Progenitor cell of endocrine pancreas (in vitro differentiated cells): Measurements from ENCODE around the gene FAM149A. TPM values are rescaled to one million over a fixed set of nuclear protein-coding genes. Genes with fewer than 3 reads are reported as not detected.

Experiments
- DNase-seq: peaks from one replicate; pipeline ENCODE4 v3.0.0; 2021; ENCODE audit warnings: low spot score; ENCODE audit not compliant: unreplicated experiment
- H3K27ac Mint-ChIP-seq: 2 replicates; pipeline ENCODE4 v1.8.0; 2021; ENCODE audit warnings: mild to moderate bottlenecking, moderate library complexity, mixed read lengths
- H3K27me3 Mint-ChIP-seq: 2 replicates; pipeline ENCODE4 v1.8.0; 2021; ENCODE audit warnings: mixed read lengths
- H3K36me3 Mint-ChIP-seq: 2 replicates; pipeline ENCODE4 v1.8.0; 2022; ENCODE audit warnings: mixed read lengths; ENCODE audit not compliant: insufficient read depth
- H3K4me1 Mint-ChIP-seq: 2 replicates; pipeline ENCODE4 v1.8.0; 2021; ENCODE audit warnings: low read depth, mixed read lengths
- H3K4me3 Mint-ChIP-seq: 2 replicates; pipeline ENCODE4 v1.8.0; 2021; ENCODE audit warnings: low read depth, mild to moderate bottlenecking, moderate library complexity, mixed read lengths
- H3K9me3 Mint-ChIP-seq: 2 replicates; pipeline ENCODE4 v1.8.0; 2021; ENCODE audit warnings: low read depth, mixed read lengths
- total RNA-seq: library from RNA; stranded (reverse); gene quantifications from 2 replicates; pipeline ENCODE4 v1.2.1, GENCODE V29; 2021
- TF ChIP-seq, protein P1 (sequence below): fragments of 200-600 bp; sonication (generic); IDR thresholded peaks from one replicate; pipeline ENCODE4 v1.5.0; 2021; ENCODE audit warnings: antibody characterized with exemption, mild to moderate bottlenecking; ENCODE audit not compliant: unreplicated experiment

FAM149A gene
- total RNA-seq, 1 donor from 2014 or later, result 12.0 TPM

DNA sequence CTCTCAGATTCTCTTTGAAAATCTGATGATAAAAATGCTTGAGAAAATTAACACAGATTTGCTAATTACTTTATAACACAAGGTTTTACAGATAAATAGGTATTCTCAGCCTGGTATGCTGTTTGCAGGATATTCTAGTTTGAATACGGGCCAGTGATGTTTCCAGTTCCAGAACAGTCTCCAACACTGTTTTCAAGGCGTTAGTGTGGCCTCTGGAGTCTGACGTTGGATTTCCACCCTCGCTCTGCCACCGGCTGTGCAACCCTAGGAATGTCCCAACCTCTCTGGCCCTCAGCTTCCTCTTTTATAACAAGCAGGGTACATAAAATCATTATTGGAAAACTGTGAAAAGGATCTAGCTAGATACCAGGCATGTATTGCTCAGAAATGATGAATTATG is 63.1 kb downstream of the FAM149A start:
- Mint-ChIP-seq H3K9me3 (peaks cover 4% of the 10 kb centered on the region), H3K4me1 (peaks cover 5% of the 10 kb centered on the region), H3K36me3 (peaks cover 20% of the 10 kb centered on the region), H3K27ac (no peak overlapping the region), H3K27me3 (peaks cover 8% of the 10 kb centered on the region), H3K4me3 (no peak overlapping the region)
- TF ChIP-seq, protein P1, sequence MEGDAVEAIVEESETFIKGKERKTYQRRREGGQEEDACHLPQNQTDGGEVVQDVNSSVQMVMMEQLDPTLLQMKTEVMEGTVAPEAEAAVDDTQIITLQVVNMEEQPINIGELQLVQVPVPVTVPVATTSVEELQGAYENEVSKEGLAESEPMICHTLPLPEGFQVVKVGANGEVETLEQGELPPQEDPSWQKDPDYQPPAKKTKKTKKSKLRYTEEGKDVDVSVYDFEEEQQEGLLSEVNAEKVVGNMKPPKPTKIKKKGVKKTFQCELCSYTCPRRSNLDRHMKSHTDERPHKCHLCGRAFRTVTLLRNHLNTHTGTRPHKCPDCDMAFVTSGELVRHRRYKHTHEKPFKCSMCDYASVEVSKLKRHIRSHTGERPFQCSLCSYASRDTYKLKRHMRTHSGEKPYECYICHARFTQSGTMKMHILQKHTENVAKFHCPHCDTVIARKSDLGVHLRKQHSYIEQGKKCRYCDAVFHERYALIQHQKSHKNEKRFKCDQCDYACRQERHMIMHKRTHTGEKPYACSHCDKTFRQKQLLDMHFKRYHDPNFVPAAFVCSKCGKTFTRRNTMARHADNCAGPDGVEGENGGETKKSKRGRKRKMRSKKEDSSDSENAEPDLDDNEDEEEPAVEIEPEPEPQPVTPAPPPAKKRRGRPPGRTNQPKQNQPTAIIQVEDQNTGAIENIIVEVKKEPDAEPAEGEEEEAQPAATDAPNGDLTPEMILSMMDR, result no peak
- no peak for DNase-seq

GRCh38 chr4:186168750-186169149 is 64.2 kb downstream of the FAM149A start:
- no peak for DNase-seq
- Mint-ChIP-seq H3K4me3 (no peak overlapping the region), H3K9me3 (peaks cover 4% of the 10 kb centered on the region), H3K27me3 (peaks cover 8% of the 10 kb centered on the region), H3K36me3 (peaks cover 20% of the 10 kb centered on the region), H3K4me1 (peaks cover 5% of the 10 kb centered on the region), H3K27ac (peak overlapping the region; percentile 83)
- TF ChIP-seq, protein P1, result no peak

DNA sequence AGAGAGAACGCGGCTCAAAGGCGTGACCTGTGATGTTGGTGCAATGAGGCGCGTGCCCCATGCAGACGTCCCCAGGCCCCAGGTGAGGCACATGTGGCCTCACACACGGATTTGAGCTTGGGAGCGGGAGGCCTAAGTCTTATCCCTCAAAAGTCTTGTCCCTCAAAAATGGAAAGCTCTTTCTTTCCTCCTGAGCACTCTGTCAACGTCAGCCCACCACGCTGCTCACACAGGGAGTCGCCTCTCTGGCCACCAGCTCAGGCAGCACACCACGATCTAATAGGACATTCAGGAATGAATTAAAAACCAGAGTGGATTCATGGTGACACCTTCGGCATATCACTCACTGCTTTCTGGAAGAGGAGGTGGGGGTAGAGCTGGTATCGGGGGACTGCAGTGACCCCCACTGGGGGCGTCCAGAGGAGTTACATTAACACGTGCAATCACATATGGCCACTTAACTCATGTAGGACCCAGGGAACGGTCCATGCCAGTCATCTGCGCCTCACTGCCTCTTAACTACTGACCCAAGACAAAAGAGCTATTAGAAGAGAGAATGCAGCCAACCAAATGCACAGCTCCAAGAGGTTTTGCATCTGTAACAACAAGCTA is 64.9 kb downstream of the FAM149A start:
- Mint-ChIP-seq H3K27ac (no peak overlapping the region), H3K4me1 (peaks cover 5% of the 10 kb centered on the region), H3K27me3 (peaks cover 7% of the 10 kb centered on the region), H3K4me3 (no peak overlapping the region), H3K9me3 (peaks cover 4% of the 10 kb centered on the region), H3K36me3 (peaks cover 20% of the 10 kb centered on the region)
- DNase-seq, result no peak
- TF ChIP-seq, protein P1, result no peak

DNA sequence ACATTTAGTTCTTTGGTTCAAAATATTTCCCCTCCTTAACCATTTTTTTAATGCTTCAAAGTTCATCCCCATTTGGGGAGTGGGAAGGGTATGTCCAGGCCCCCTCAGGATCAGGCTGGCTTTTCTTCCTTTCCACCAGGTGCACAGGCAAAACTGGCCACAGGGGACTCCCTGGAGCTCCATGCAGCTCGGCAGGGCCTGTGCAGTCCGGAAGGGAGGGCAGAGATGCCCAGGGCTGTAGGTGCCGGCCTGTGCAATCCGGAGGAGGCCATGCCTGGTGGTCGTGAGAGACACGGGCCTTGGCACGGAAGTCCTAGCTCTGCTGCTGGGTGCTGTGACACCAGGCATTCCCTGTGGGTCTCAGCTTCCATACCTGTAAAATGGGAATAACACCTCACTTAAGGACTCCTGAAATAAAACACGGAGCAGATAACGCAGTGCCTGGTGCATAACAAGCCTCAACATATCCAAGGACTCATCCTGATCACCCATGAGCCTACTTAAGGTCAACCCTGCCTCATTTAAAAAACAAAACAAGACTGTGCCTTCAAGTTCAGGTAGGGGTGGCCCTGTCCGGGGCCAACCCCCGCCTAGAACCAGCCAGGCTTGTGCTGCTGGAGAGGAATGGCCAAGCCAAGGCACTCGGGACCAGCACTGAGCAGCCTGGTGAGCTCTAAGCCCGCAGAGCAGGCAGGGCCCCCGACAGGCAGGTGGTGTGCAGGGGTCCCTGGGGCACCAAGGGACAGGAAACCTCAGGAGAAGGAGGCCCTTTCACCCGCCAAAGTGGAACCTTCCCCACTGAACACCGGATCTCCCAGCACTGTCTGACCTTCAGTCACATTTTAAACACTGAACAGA is 65.7 kb downstream of the FAM149A start:
- Mint-ChIP-seq H3K36me3 (peaks cover 20% of the 10 kb centered on the region), H3K4me1 (peaks cover 4% of the 10 kb centered on the region), H3K27me3 (no peaks in the 10 kb centered on the region), H3K4me3 (no peak overlapping the region), H3K9me3 (peaks cover 4% of the 10 kb centered on the region), H3K27ac (no peak overlapping the region)
- TF ChIP-seq, protein P1, result no peak
- DNase-seq, result no peak

DNA sequence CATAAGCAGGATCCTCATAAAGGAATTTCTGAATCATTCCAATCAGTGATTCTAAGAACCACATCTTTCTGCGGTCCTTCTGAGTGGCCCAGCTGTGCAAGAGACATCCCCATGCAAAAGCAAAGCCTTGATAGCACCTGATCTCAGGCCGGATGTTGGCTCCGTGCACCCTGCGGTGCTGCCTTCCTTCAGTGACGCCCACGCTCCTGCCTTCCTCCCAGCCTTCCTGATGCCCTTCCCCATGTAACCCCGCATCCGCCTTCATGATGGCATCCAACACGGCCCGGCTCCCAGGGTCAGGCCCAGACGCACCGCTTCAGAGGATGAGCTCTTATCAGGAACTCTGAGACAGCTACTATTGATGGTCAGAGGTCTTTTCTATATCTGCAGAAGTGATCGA is 66.5 kb downstream of the FAM149A start:
- Mint-ChIP-seq H3K36me3 (peaks cover 20% of the 10 kb centered on the region), H3K4me1 (peaks cover 4% of the 10 kb centered on the region), H3K4me3 (no peak overlapping the region), H3K27ac (no peak overlapping the region), H3K27me3 (no peaks in the 10 kb centered on the region), H3K9me3 (peaks cover 4% of the 10 kb centered on the region)
- DNase-seq, result no peak
- TF ChIP-seq, protein P1, result no peak
